H1 (cell line): ENCODE measurements around the gene MTCL3.

Source experiments
- CTCF ChIA-PET: fragments of 300-600 bp; sonication (Branson Sonifier 250); formaldehyde crosslinking; loops from one replicate; lab custom pipeline; 2021; ENCODE audit not compliant: partially characterized antibody; lab: Charles Lee
- POLR2A ChIA-PET: fragments of 300-600 bp; sonication (Branson Sonifier 250); formaldehyde crosslinking; loops from one replicate; lab custom pipeline; 2021; ENCODE audit warnings: inconsistent platforms; ENCODE audit not compliant: partially characterized antibody; lab: Charles Lee
- DNase-seq, 2 experiments: peaks; one replicate each; pipeline versions ENCODE4 v3.0.0 to v3.0.0-alpha.2; 2010 to 2022; ENCODE audit warnings: low spot score in 2 of 2, low read depth in 1 of 2, mixed read lengths in 1 of 2
- FAIRE-seq: peaks from 2 replicates; lab custom pipeline; 2011; peaks lifted over from hg19 to GRCh38; lab: Jason Lieb, UNC
- H2AFZ ChIP-seq: 2 replicates; pipeline ENCODE4 v1.8.1; 2012; ENCODE audit warnings: low read length, inconsistent platforms
- H2AK5ac ChIP-seq: 2 replicates; pipeline ENCODE4 v1.6.1; 2013; ENCODE audit warnings: low read depth, low read length
- H2BK120ac ChIP-seq: replicated peaks from 2 replicates; pipeline ENCODE3; 2013; ENCODE audit warnings: low read depth, low read length, inconsistent platforms
- H2BK12ac ChIP-seq: 2 replicates; pipeline ENCODE4 v1.6.1; 2013; ENCODE audit warnings: low read depth, low read length
- H2BK15ac ChIP-seq: 2 replicates; pipeline ENCODE4 v1.6.1; 2013; ENCODE audit warnings: low read length
- H2BK20ac ChIP-seq: 2 replicates; pipeline ENCODE4 v1.6.1; 2013; ENCODE audit warnings: low read length
- H2BK5ac ChIP-seq: 2 replicates; pipeline ENCODE4 v1.6.1; 2013; ENCODE audit warnings: low read depth, low read length
- H3K14ac ChIP-seq: 2 replicates; pipeline ENCODE4 v1.6.1; 2013; ENCODE audit warnings: inconsistent platforms; ENCODE audit not compliant: insufficient read length
- H3K18ac ChIP-seq: 2 replicates; pipeline ENCODE4 v1.6.1; 2013; ENCODE audit warnings: low read length; ENCODE audit errors: extremely low read depth
- H3K23ac ChIP-seq: 2 replicates; pipeline ENCODE4 v1.6.1; 2013; ENCODE audit warnings: inconsistent platforms; ENCODE audit not compliant: insufficient read length
- H3K23me2 ChIP-seq: 2 replicates; pipeline ENCODE4 v1.6.1; 2013; ENCODE audit warnings: low read depth, low read length
- H3K27ac ChIP-seq: 2 replicates; pipeline ENCODE4 v1.6.1; 2011; ENCODE audit warnings: low read depth, low read length, inconsistent platforms
- H3K27me3 ChIP-seq, 4 experiments: replicated peaks in 1 of 4; 1 replicate in 1 of 4; 2 replicates in 3 of 4; pipeline versions ENCODE4 v1.6.1 to v1.8.1; 2011 to 2013; ENCODE audit warnings: low read length in 3 of 4, mild to moderate bottlenecking in 3 of 4, inconsistent platforms in 2 of 4, mixed read lengths in 2 of 4, moderate library complexity in 1 of 4; ENCODE audit not compliant: control insufficient read depth in 3 of 4, insufficient read depth in 3 of 4; ENCODE audit errors: extremely low read depth in 1 of 4
- H3K36me3 ChIP-seq, 4 experiments: 2 replicates each; pipeline versions ENCODE4 v1.6.1 to v1.8.1; 2011 to 2013; ENCODE audit warnings: mild to moderate bottlenecking in 4 of 4, low read length in 3 of 4, moderate library complexity in 2 of 4, control low read depth in 1 of 4, inconsistent platforms in 1 of 4; ENCODE audit not compliant: insufficient read depth in 4 of 4, control insufficient read depth in 2 of 4
- H3K4ac ChIP-seq: replicated peaks from 2 replicates; pipeline ENCODE3; 2013; ENCODE audit warnings: low read length, low read depth, mixed read lengths, inconsistent platforms; ENCODE audit not compliant: insufficient read length
- H3K4me1 ChIP-seq, 4 experiments: replicated peaks in 1 of 4; 1 replicate in 1 of 4; 2 replicates in 3 of 4; pipeline versions ENCODE4 v1.6.1 to v1.8.1; 2011 to 2013; ENCODE audit warnings: low read length in 3 of 4, inconsistent platforms in 2 of 4, mixed read lengths in 1 of 4; ENCODE audit not compliant: insufficient read depth in 4 of 4, control insufficient read depth in 3 of 4
- H3K4me2 ChIP-seq, 2 experiments: 2 replicates each; pipeline versions ENCODE4 v1.6.1 to v1.8.1; 2011 to 2013; ENCODE audit warnings: low read depth in 2 of 2, low read length in 2 of 2, control low read depth in 1 of 2, inconsistent platforms in 1 of 2, mild to moderate bottlenecking in 1 of 2; ENCODE audit not compliant: insufficient read depth in 1 of 2
- H3K4me3 ChIP-seq, 4 experiments: fragments of 200-600, 300-600 bp in 1 of 4; sonication (generic), shearing (Covaris generic), sonication (Bioruptor Twin) in 1 of 4; 2 replicates each; pipeline versions ENCODE4 v1.5.1 to v1.8.1; 2011 to 2016; ENCODE audit warnings: low read length in 4 of 4, low read depth in 3 of 4, control low read depth in 2 of 4, inconsistent platforms in 2 of 4, mild to moderate bottlenecking in 2 of 4, mixed read lengths in 1 of 4, moderate library complexity in 1 of 4; ENCODE audit not compliant: insufficient read depth in 2 of 4; ENCODE audit errors: extremely low read depth in 1 of 4
- H3K56ac ChIP-seq: replicated peaks from 2 replicates; pipeline ENCODE3; 2013; ENCODE audit warnings: low read depth, mild to moderate bottlenecking, mixed read lengths, low read length, inconsistent platforms; ENCODE audit not compliant: insufficient read length
- H3K79me1 ChIP-seq: 2 replicates; pipeline ENCODE4 v1.6.1; 2013; ENCODE audit warnings: low read depth, low read length, control low read depth
- H3K79me2 ChIP-seq, 2 experiments: 2 replicates each; pipeline versions ENCODE4 v1.6.1 to v1.8.1; 2012 to 2013; ENCODE audit warnings: low read length in 2 of 2, mild to moderate bottlenecking in 2 of 2, inconsistent platforms in 1 of 2; ENCODE audit not compliant: insufficient read depth in 2 of 2, control insufficient read depth in 1 of 2
- H3K9ac ChIP-seq, 4 experiments: replicated peaks in 1 of 4; 1 replicate in 1 of 4; 2 replicates in 3 of 4; pipeline versions ENCODE4 v1.6.1 to v1.8.1; 2011 to 2013; ENCODE audit warnings: low read depth in 3 of 4, low read length in 3 of 4, control low read depth in 2 of 4, mild to moderate bottlenecking in 2 of 4, moderate library complexity in 2 of 4, inconsistent platforms in 1 of 4; ENCODE audit errors: extremely low read depth in 1 of 4
- H3K9me3 ChIP-seq, 2 experiments: 2 replicates each; pipeline versions ENCODE4 v1.6.1 to v1.8.1; 2012 to 2013; ENCODE audit warnings: mild to moderate bottlenecking in 2 of 2, moderate library complexity in 2 of 2, control low read depth in 1 of 2, inconsistent platforms in 1 of 2, low read depth in 1 of 2, low read length in 1 of 2, mixed read lengths in 1 of 2; ENCODE audit not compliant: insufficient read depth in 2 of 2
- H4K20me1 ChIP-seq, 2 experiments: replicated peaks in 1 of 2; 2 replicates each; pipeline versions ENCODE3 to v1.8.1; 2011 to 2013; ENCODE audit warnings: inconsistent platforms in 2 of 2, low read length in 2 of 2, mild to moderate bottlenecking in 1 of 2; ENCODE audit not compliant: insufficient read depth in 2 of 2, control insufficient read depth in 1 of 2
- H4K5ac ChIP-seq: 2 replicates; pipeline ENCODE4 v1.6.1; 2013; ENCODE audit warnings: low read length, low read depth, mixed read lengths, inconsistent platforms; ENCODE audit not compliant: insufficient read length
- H4K8ac ChIP-seq: 2 replicates; pipeline ENCODE4 v1.8.0; 2013; ENCODE audit warnings: mild to moderate bottlenecking, moderate library complexity, low read length, inconsistent platforms; ENCODE audit not compliant: insufficient read depth; ENCODE audit errors: extremely low read depth
- H4K91ac ChIP-seq: replicated peaks from 2 replicates; pipeline ENCODE3; 2013; ENCODE audit warnings: low read length, mixed read lengths, inconsistent platforms; ENCODE audit not compliant: insufficient read length
- HDAC2 ChIP-seq, 2 experiments: fragments of 300-600 bp in 1 of 2; sonication (generic) in 1 of 2; IDR thresholded peaks; 2 replicates each; pipeline ENCODE4 v1.6.1; 2011 to 2012; ENCODE audit warnings: low read depth in 2 of 2, low read length in 2 of 2, mild to moderate bottlenecking in 2 of 2, moderate library complexity in 2 of 2, borderline replicate concordance in 1 of 2, inconsistent platforms in 1 of 2
- WGBS, 2 experiments: shearing (Covaris generic) in 1 of 2; methylation state at CpG; one replicate each; pipeline versions ENCODE4 v1.1.6 to v1.1.7; 2013 to 2015; ENCODE audit warnings: low lambda C conversion rate in 2 of 2, mixed read lengths in 2 of 2, inconsistent platforms in 1 of 2, low coverage in 1 of 2, missing lambda C conversion rate in 1 of 2; ENCODE audit not compliant: insufficient replicate concordance in 2 of 2, insufficient coverage in 1 of 2, insufficient read length in 1 of 2; ENCODE audit errors: extremely low coverage in 1 of 2, missing lambda C conversion rate in 1 of 2; 5-methylcytosine and 5-hydroxymethylcytosine counted together
- TF ChIP-seq, protein P1 (sequence below): IDR thresholded peaks from 2 replicates; pipeline ENCODE4 v1.6.1; 2012; ENCODE audit warnings: inconsistent platforms

The MTCL3 gene

DNA sequence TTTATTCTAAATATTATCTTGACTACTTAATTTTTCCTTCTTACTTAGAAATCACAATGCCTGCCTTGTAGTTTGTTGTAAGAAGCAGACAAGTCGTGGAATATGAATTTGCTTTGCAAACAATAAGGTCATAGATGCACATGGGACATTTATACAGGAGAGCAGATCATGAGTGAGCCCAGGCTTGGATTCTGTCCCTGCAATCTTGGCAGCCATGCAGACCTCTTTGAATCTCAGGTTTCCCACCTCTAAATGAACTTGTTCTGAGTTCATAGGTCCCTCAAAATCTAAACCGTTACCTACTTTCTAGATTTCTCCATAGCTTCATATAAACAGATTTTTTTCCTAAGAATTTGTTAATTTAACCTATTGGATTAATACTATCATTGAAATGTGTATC lies 79.4 kb downstream of the MTCL3 start:
- H2BK5ac ChIP-seq: no peak overlapping the region
- H3K4me3 ChIP-seq: no peak overlapping the region
- CTCF ChIA-PET: no interaction called here
- no peaks in the 10 kb centered on the region for H3K23me2 ChIP-seq
- no peak overlapping the region for H3K27ac ChIP-seq
- H3K9me3 ChIP-seq: no peaks in the 10 kb centered on the region
- H2BK120ac ChIP-seq: no peak overlapping the region
- H2BK15ac ChIP-seq: no peak overlapping the region
- 62% methylated on average over 2 of the region's 2 CpGs; no CpG with 5 or more reads in 1 of the 2 experiments for WGBS, 2 experiments
- no peaks in the 10 kb centered on the region for H3K27me3 ChIP-seq
- H3K18ac ChIP-seq: no peak overlapping the region
- no peak overlapping the region for H3K4ac ChIP-seq
- no peaks in the 10 kb centered on the region for H3K4me1 ChIP-seq
- no peak overlapping the region for H4K5ac ChIP-seq
- H3K23ac ChIP-seq: no peak overlapping the region
- FAIRE-seq (no peak), DNase-seq (no peak)
- H4K8ac ChIP-seq: no peak overlapping the region
- no peak overlapping the region for H3K4me2 ChIP-seq
- no peaks in the 10 kb centered on the region for H3K79me2 ChIP-seq
- no peak overlapping the region for H2BK20ac ChIP-seq
- no peak overlapping the region for H3K14ac ChIP-seq
- H3K9ac ChIP-seq: no peak overlapping the region
- H3K56ac ChIP-seq: no peak overlapping the region
- peaks cover 0 to 8% (median 2%) of the 10 kb centered on the region in 4 experiments; a peak in 2 of 8 replicates for H3K36me3 ChIP-seq
- H2AK5ac ChIP-seq: no peak overlapping the region
- H4K91ac ChIP-seq: no peak overlapping the region
- H4K20me1 ChIP-seq: no peaks in the 10 kb centered on the region
- no peak overlapping the region for H2AFZ ChIP-seq
- TF ChIP-seq, protein P1, sequence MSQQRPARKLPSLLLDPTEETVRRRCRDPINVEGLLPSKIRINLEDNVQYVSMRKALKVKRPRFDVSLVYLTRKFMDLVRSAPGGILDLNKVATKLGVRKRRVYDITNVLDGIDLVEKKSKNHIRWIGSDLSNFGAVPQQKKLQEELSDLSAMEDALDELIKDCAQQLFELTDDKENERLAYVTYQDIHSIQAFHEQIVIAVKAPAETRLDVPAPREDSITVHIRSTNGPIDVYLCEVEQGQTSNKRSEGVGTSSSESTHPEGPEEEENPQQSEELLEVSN: no peak
- no peak for TF ChIP-seq HDAC2 (IDR thresholded peaks at IDR 0.05; ENCODE audit: borderline replicate concordance in 1 of 2, low read depth in 2 of 2, low read length in 2 of 2)
- TF ChIP-seq, all 59 proteins: peak for 0
- H2BK12ac ChIP-seq: no peak overlapping the region
- no peaks in the 10 kb centered on the region for H3K79me1 ChIP-seq
- POLR2A ChIA-PET: no interaction called here
